SK-N-MC (cell line): ENCODE measurements around the gene TMEM141.

Experiments
- DNase-seq: peaks from one replicate; pipeline ENCODE4 v3.0.0-alpha.2; 2011; ENCODE audit warnings: low read depth, low spot score
- H3K27ac ChIP-seq: fragments of 200-600 bp; sonication (generic); 2 replicates; pipeline ENCODE4 v1.5.1; 2016; ENCODE audit warnings: mixed run types
- H3K36me3 ChIP-seq: fragments of 200-600 bp; sonication (generic); 2 replicates; pipeline ENCODE4 v1.6.1; 2017; ENCODE audit warnings: antibody characterized with exemption, low read length, mixed read lengths; ENCODE audit not compliant: insufficient read depth
- H3K4me3 ChIP-seq: fragments of 200-600 bp; sonication (generic); 2 replicates; pipeline ENCODE4 v1.5.1; 2016
- H3K9ac ChIP-seq: fragments of 200-600 bp; sonication (generic); 2 replicates; pipeline ENCODE4 v1.8.0; 2017; ENCODE audit warnings: mixed run types, mixed read lengths; ENCODE audit not compliant: insufficient read length
- H3K9me3 ChIP-seq: fragments of 200-600 bp; sonication (generic); 2 replicates; pipeline ENCODE4 v1.6.1; 2017; ENCODE audit warnings: low read depth, mild to moderate bottlenecking, antibody characterized with exemption, low read length, moderate library complexity, mixed read lengths
- EZH2 ChIP-seq: fragments of 200-600 bp; sonication (generic); IDR thresholded peaks from one replicate; pipeline ENCODE4 v1.6.1; 2017; ENCODE audit warnings: antibody characterized with exemption
- FOXP2 ChIP-seq: optimal IDR thresholded peaks from 2 replicates; pipeline ENCODE3; 2011; ENCODE audit warnings: mild to moderate bottlenecking, moderate library complexity; ENCODE audit not compliant: insufficient read depth; ENCODE audit errors: extremely low read length, control extremely low read depth
- POLR2AphosphoS5 ChIP-seq: IDR thresholded peaks from 2 replicates; pipeline ENCODE4 v1.6.1; 2012; ENCODE audit warnings: mild to moderate bottlenecking, low read depth, low read length, borderline replicate concordance

TMEM141 gene

GRCh38 chr9:136769710-136770191 lies 21.4 kb upstream of the TMEM141 start:
- no peak for DNase-seq
- Histone ChIP-seq H3K9ac (no peak overlapping the region), H3K9me3 (no peaks in the 10 kb centered on the region), H3K4me3 (no peak overlapping the region), H3K36me3 (no peaks in the 10 kb centered on the region), H3K27ac (no peak overlapping the region)
- TF ChIP-seq POLR2AphosphoS5 (no peak), FOXP2 (no peak), EZH2 (no peak)

GRCh38 chr9:136771907-136772415 lies 19.2 kb upstream of the TMEM141 start:
- H3K9me3 ChIP-seq = no peaks in the 10 kb centered on the region
- TF ChIP-seq POLR2AphosphoS5 (no peak), FOXP2 (no peak), EZH2 (no peak)

DNA sequence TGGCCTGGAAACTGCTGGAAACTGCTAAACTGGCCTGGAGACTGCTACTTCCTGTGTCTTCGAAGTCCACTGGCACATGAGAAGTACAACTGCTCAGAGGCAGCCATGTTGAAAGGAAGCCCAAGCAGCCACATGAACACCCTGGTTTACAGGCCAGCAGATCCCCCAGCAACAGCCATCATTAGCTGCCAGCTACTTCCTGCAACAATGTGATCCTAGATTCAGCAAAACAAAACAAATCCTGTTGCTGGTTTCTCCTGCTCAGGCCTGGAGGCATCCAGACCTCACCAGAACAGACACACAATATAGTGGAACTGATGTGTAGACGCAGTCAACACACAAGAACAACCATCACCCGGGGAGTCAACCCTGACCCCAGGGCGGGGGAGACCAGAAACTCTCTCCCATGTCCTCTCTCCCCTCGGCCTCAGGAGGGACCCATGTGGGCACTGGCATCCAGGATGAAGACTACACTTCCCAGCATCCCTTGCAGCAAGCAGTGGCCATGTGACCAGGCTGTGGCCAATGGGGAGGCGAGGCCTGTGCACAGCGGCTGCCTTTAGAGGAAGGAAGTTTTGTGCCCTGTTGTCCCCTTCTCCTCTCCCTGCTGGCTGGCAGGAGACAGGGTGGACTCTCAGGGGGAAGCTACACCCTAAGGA lies 17.6 kb upstream of the TMEM141 start:
- DNase-seq = no peak
- TF ChIP-seq EZH2 = no peak
- TF ChIP-seq POLR2AphosphoS5 = no peak
- no peaks in the 10 kb centered on the region for H3K9me3 ChIP-seq
- no peak overlapping the region for H3K9ac ChIP-seq
- H3K4me3 ChIP-seq = no peak overlapping the region
- no peaks in the 10 kb centered on the region for H3K36me3 ChIP-seq
- no peak overlapping the region for H3K27ac ChIP-seq

More at GRCh38 chr9:136771907-136772415, 19.2 kb upstream of the TMEM141 start:
- no peaks in the 10 kb centered on the region for H3K36me3 ChIP-seq
- no peak overlapping the region for H3K9ac ChIP-seq
- no peak overlapping the region for H3K27ac ChIP-seq
- no peak overlapping the region for H3K4me3 ChIP-seq
- no peak for DNase-seq

- Histone ChIP-seq H3K4me3 (no peak overlapping the region), H3K36me3 (no peaks in the 10 kb centered on the region), H3K9me3 (no peaks in the 10 kb centered on the region), H3K27ac (no peak overlapping the region), H3K9ac (no peak overlapping the region)
- DNase-seq = no peak
- no peak for TF ChIP-seq POLR2AphosphoS5
Observed at GRCh38 chr9:136774416-136775045, 16.6 kb upstream of the TMEM141 start.

- Histone ChIP-seq H3K36me3 (no peaks in the 10 kb centered on the region), H3K27ac (no peak overlapping the region), H3K9me3 (no peaks in the 10 kb centered on the region), H3K9ac (no peak overlapping the region), H3K4me3 (no peak overlapping the region)
- no peak for DNase-seq
- no peak for TF ChIP-seq FOXP2
- TF ChIP-seq POLR2AphosphoS5 = no peak
- no peak for TF ChIP-seq EZH2
Observed at GRCh38 chr9:136775191-136775590, 16.0 kb upstream of the TMEM141 start.

DNA sequence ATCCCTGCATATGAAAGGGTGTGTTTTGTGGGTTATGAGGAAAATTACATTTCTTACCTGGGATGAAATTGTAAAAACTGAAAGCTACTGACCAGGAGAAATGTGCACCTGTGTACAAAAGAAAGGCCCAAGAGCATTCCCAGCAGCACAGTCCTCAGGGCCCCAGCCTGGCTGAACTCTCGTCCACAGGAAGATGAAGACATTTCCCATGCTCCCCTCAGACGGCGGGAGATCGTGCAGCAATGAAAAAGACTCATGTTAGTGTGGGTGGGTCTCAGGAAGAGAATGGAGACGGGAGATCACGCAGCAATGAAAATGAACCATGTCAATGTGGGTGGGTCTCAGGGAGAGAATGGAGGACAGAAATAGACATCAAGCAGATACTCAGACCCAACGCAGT lies 14.2 kb upstream of the TMEM141 start:
- Histone ChIP-seq H3K9ac (no peak overlapping the region), H3K27ac (no peak overlapping the region), H3K9me3 (no peaks in the 10 kb centered on the region), H3K36me3 (no peaks in the 10 kb centered on the region), H3K4me3 (no peak overlapping the region)
- TF ChIP-seq FOXP2 (no peak), EZH2 (no peak), POLR2AphosphoS5 (no peak)
- DNase-seq = no peak

- Histone ChIP-seq H3K27ac (no peak overlapping the region), H3K9me3 (no peaks in the 10 kb centered on the region), H3K9ac (no peak overlapping the region), H3K4me3 (no peak overlapping the region), H3K36me3 (no peaks in the 10 kb centered on the region)
- no peak for DNase-seq
- TF ChIP-seq EZH2 = no peak
- no peak for TF ChIP-seq FOXP2
- no peak for TF ChIP-seq POLR2AphosphoS5
Observed at GRCh38 chr9:136777359-136777758, 13.8 kb upstream of the TMEM141 start.

- Histone ChIP-seq H3K9ac (no peak overlapping the region), H3K9me3 (no peaks in the 10 kb centered on the region), H3K4me3 (no peak overlapping the region), H3K27ac (no peak overlapping the region), H3K36me3 (no peaks in the 10 kb centered on the region)
- no peak for TF ChIP-seq EZH2
- TF ChIP-seq FOXP2 = no peak
- TF ChIP-seq POLR2AphosphoS5 = no peak
- no peak for DNase-seq
Observed at GRCh38 chr9:136779808-136780207, 11.3 kb upstream of the TMEM141 start.
